ENCODE measurements around the gene CTNND2. TPM values are rescaled to one million over a fixed set of nuclear protein-coding genes. Genes with fewer than 3 reads are reported as not detected.

CTNND2 gene
- total and polyA plus RNA-seq, 10 of the 15 experiments (the other 5 are each of a cell fraction or from before 2014, with no cell fraction given) = 0.02 to 0.16 (median 0.04) TPM; not detected in 7

GRCh38 chr5:11514705-11515432 lies 389.4 kb downstream of the CTNND2 start:
- ChIA-PET POLR2A (no interaction called here), RAD21 (ENCODE audit: unreplicated experiment) (no interaction called here), CTCF (interaction anchor here (1.5 kb wide), 1 partner anchor 40 kb away, joined by 3 read pairs; no protein-coding TSS in a partner anchor), SMC1A (ENCODE audit: uncharacterized antibody, unreplicated experiment) (no interaction called here)
- TF ChIP-seq RFX5 (IDR thresholded peaks at IDR 0.05; ENCODE audit: low read depth, low read length) (no peak), NR2C1 (IDR thresholded peaks at IDR 0.05) (no peak), ZZZ3 (IDR thresholded peaks at IDR 0.05; ENCODE audit: control insufficient read depth, insufficient read length, low read depth) (no peak), NRF1 (conservative IDR thresholded peaks at IDR 0.05; ENCODE audit: low read depth, low read length) (no peak), WRNIP1 (IDR thresholded peaks at IDR 0.05; ENCODE audit: borderline replicate concordance, low read depth, low read length) (no peak), E4F1 (IDR thresholded peaks at IDR 0.05; ENCODE audit: borderline replicate concordance, partially characterized antibody) (no peak)
- in situ Hi-C loops (cut with MboI) = no loop called here
- H4K20me1 ChIP-seq (ENCODE audit: control insufficient read depth, insufficient read depth) = no peaks in the 10 kb centered on the region
- no peaks in the 10 kb centered on the region for H3K9me3 ChIP-seq (replicated peaks; ENCODE audit: control insufficient read depth, insufficient read depth, low read length)
- H3K27me3 ChIP-seq (replicated peaks in 1 of 2; ENCODE audit: control insufficient read depth in 2 of 2, insufficient read depth in 2 of 2, low read length in 1 of 2) = no peaks in the 10 kb centered on the region
- FAIRE-seq (no peak), ATAC-seq (no peak), DNase-seq (ENCODE audit: low read depth, low spot score) (no peak)
- BruUV-seq (replicated peaks) = no TSS peak
- H3K79me2 ChIP-seq (ENCODE audit: control insufficient read depth, insufficient read depth, low read length) = no peaks in the 10 kb centered on the region
- no peak overlapping the region for H3K9ac ChIP-seq (ENCODE audit: control insufficient read depth, insufficient read depth, low read length)
- H3K4me2 ChIP-seq (ENCODE audit: control insufficient read depth, insufficient read depth) = no peak overlapping the region
- no peaks in the 10 kb centered on the region for H3K36me3 ChIP-seq (ENCODE audit: control insufficient read depth in 2 of 2, insufficient read depth in 2 of 2, low read length in 1 of 2)
- intact Hi-C loops (cut with micrococcal nuclease; ENCODE audit: unreplicated experiment) = no loop called here
- no peak overlapping the region for H2AFZ ChIP-seq (ENCODE audit: control insufficient read depth, low read depth, low read length)
- 41% methylated on average over 11 of the region's 11 CpGs for WGBS (ENCODE audit: insufficient coverage, insufficient replicate concordance, low lambda C conversion rate, missing lambda C conversion rate)
- no peaks in the 10 kb centered on the region for H3K4me1 ChIP-seq (ENCODE audit: control insufficient read depth, insufficient read depth, low read length)
- H3K4me3 ChIP-seq = no peak overlapping the region
- H3K27ac ChIP-seq (ENCODE audit: control insufficient read depth, insufficient read depth) = no peak overlapping the region

Measured in GM12878 (cell line).